Fibroblast of skin of right biceps (primary cell): ENCODE results near the gene NPIPB13.
"Not testable (repeated sequence)": the region's sequence is repeated elsewhere in the genome, so short reads cannot be mapped to it uniquely, and the experiment has no call there.

Experiments used
- DNase-seq: peaks from one replicate; pipeline ENCODE4 v3.0.0-alpha.2; 2013

The NPIPB13 gene

GRCh38 chr16:30248379-30248778 lies at the start of gene NPIPB13:
NPIPB13 (minus strand) TSS chr16:30248479; CDS start chr16:30245573, 2,906 bp downstream.
- not testable (repeated sequence) for DNase-seq

GRCh38 chr16:30282357-30282756 lies 34.1 kb upstream of the NPIPB13 start:
- DNase-seq = not testable (repeated sequence)

- DNase-seq = not testable (repeated sequence)
Measured at GRCh38 chr16:30278523-30278922, 30.2 kb upstream of the NPIPB13 start.

- DNase-seq = not testable (repeated sequence)
Measured at GRCh38 chr16:30217082-30217481, 31.2 kb downstream of the NPIPB13 start.

- not testable (repeated sequence) for DNase-seq
Measured at GRCh38 chr16:30211414-30211813, 36.9 kb downstream of the NPIPB13 start.

- not testable (repeated sequence) for DNase-seq
Measured at GRCh38 chr16:30209032-30209431, 39.2 kb downstream of the NPIPB13 start.

- not testable (repeated sequence) for DNase-seq
Measured at GRCh38 chr16:30207063-30207704, 41.1 kb downstream of the NPIPB13 start.

GRCh38 chr16:30206252-30206651 lies 42.0 kb downstream of the NPIPB13 start:
- not testable (repeated sequence) for DNase-seq

GRCh38 chr16:30205541-30206236 lies 42.6 kb downstream of the NPIPB13 start:
- not testable (repeated sequence) for DNase-seq

- not testable (repeated sequence) for DNase-seq
Measured at GRCh38 chr16:30199608-30200343, 48.5 kb downstream of the NPIPB13 start.

- not testable (repeated sequence) for DNase-seq
Measured at GRCh38 chr16:30199049-30199448, 49.2 kb downstream of the NPIPB13 start, which contains the start of gene SULT1A3. SULT1A3 (plus strand) TSS chr16:30199255; CDS start chr16:30200729, 1,474 bp downstream.
